Skin epidermis (tissue), 12 donors: Measurements from ENCODE around the gene PSMD13.
"Not testable (repeated sequence)": the region's sequence is repeated elsewhere in the genome, so short reads cannot be mapped to it uniquely, and the experiment has no call there.

Experiments used
- H3K27ac ChIP-seq, 21 experiments: fragments of 200-600 bp; sonication (generic) in 11 of 21; one replicate each; pipeline ENCODE4 v1.5.0; 2020; ENCODE audit warnings: mild to moderate bottlenecking in 3 of 21, inconsistent platforms in 2 of 21, moderate library complexity in 2 of 21
- H3K4me3 ChIP-seq, 7 experiments: fragments of 200-600 bp; sonication (generic) in 2 of 7; one replicate each; pipeline ENCODE4 v1.5.0; 2020; ENCODE audit warnings: inconsistent platforms in 2 of 7, mild to moderate bottlenecking in 2 of 7, moderate library complexity in 1 of 7

Gene PSMD13

GRCh38 chr11:236774-237767, at the start of gene PSMD13:
PSMD13 (plus strand) TSS chr11:236976; CDS start chr11:237050, 74 bp downstream.
- Histone ChIP-seq H3K4me3 (peak within 1 kb of the TSS; percentile 80 to 100 (median 85)), H3K27ac (peak within 1 kb of the TSS; percentile 46 to 97 (median 93))

DNA sequence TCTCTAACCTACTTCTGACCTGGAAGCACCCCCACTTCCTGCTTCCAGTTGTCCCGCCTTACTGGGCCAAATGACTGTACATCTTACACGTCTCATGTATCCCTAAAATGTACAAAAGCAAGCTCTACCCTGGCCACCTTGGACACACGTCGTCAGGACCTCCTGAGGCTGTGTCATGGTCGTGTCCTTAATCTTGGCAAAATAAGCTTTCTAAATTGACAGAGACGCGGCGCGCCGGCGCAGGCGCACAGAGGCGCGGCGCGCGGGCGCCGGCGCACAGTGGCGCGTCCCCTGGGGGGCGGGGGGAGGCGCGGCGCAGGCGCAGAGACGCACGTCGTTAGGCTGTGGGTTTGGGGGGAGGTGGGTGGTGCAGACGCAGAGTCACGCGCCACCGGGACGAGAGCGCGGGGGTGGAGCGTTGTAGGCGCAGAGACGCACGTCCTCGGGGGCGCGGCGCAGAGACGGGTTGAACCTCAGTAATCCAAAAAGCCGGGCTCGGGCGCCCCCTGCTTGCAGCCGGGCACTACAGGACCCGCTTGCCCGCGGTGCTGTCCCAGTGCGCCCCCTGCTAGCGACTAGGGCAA, 47.5 kb upstream of the PSMD13 start:
- not testable (repeated sequence) for H3K27ac ChIP-seq, H3K4me3 ChIP-seq

- not testable (repeated sequence) for H3K27ac ChIP-seq, H3K4me3 ChIP-seq
Observed at GRCh38 chr11:189843-190311, 46.9 kb upstream of the PSMD13 start.

DNA sequence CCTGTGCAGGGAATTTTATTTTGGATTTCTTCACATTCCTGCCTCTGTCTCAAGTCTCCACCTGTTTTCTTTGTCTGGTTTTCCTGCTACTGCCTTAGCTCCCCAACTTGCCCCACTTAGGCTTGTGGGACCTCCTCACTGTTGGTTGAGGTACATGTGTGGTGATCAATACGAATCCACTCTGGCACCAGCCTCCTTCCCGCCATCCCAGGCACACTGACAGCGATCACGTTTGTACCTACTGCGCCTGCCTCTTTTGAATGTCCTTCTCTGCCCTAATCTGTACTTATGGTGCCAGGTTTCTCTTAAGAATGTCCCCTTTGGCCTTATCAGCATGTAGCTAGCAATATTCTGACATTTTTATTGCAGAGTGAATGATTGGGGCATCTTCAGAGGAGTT, 46.2 kb upstream of the PSMD13 start:
- H3K27ac ChIP-seq, H3K4me3 ChIP-seq: not testable (repeated sequence)

- H3K4me3 ChIP-seq, H3K27ac ChIP-seq: not testable (repeated sequence)
Observed at GRCh38 chr11:191490-192478, 45.0 kb upstream of the PSMD13 start.

DNA sequence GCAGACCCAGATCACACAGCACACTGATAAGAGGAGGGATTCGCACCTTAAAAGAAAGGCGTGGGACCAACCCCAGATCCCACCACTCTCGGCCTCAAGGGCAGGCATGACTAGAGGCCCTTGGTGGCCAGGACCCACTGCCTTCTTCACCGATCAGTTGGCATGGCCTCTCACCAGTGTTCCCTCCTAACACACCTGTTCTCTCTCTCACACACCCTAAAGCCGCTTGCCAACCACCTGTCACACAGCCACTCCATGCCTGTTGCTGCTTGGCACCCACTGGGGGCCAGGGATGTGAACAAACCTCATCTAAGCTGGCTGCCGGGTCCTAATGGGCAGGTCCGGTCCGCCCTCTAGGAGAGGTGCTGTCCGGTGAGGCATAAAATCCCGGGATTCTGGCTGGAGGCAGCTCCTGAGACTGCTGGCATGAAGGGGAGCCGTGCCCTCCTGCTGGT, 44.1 kb upstream of the PSMD13 start, which contains the start of gene SCGB1C1:
Gene SCGB1C1, plus strand, starts transcription at position 405 of the 455 bp plus-strand sequence. Its CDS starts 22 bp downstream, at position 427.
- not testable (repeated sequence) for H3K4me3 ChIP-seq, H3K27ac ChIP-seq

GRCh38 chr11:193481-193880, 43.3 kb upstream of the PSMD13 start:
- not testable (repeated sequence) for H3K27ac ChIP-seq, H3K4me3 ChIP-seq

DNA sequence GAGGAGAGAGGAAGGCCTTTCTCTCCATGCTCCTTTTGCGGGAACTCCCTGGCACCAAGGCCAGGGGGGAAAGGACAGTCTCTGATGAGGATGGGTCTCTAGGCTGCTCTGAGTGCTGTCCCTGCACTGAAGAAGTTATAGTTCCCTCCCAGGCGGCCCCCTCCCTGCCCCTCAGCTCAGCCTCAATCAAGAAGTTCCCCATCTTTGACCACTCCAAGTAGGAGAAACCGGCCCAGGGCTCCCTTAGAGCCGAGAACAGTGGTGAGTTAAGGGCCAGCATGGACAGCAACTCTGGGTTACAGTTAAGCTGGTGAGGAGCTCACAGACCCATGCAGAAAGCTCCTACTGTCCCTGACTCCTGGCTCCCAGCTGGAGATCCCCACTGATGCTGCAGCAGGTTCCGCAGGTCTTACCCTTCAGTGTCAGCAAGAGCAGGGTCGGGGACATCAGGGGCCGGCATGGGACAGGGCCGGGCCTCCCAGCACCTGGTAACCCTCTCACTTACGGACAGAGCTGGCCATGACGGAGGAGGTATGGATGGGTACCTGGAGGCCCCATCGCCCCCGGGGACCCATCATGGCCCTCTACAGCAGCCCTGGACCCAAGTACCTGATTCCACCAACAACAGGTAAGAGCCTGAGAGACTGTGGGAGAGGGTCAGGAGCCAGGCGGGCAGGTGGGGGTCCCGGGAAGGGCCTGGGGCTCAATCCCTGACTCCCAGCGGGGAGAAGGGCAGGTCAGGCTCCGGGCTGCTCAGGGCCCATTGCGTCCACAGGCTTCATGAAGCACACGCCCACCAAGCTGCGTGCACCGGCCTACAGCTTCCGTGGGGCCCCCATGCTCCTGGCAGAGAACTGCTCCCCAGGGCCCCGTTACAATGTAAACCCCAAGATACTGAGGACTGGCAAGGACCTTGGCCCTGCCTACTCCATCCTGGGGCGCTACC, 39.7 kb upstream of the PSMD13 start:
- H3K4me3 ChIP-seq: no peak overlapping the region
- no peak overlapping the region for H3K27ac ChIP-seq

DNA sequence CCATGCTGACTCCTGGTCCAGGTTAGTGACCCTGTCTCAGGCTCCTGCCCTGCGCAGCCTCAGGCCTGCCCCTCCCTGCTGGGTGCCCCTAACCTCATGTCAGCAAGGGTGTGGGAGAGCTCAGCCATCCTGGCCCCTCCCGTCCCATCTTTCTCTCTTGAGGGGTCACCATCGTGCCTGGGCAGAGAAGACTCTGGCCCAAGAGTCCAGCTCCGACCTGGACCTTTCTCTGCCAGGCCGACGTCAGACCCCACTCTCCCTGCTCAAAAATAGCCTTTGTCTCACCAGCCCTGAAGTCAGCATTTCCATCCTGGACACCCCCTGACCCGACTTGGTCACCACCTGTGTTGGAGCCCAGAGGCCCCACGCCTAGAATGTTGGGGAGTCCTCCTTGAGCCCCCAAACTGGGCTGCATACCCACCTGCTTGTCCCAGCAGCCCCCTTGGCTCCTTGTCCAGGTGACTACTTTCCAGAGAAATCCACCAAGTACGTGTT, 39.0 kb upstream of the PSMD13 start:
- Histone ChIP-seq H3K4me3 (no peak overlapping the region), H3K27ac (no peak overlapping the region)

GRCh38 chr11:198236-198806, 38.5 kb upstream of the PSMD13 start:
- Histone ChIP-seq H3K4me3 (no peak overlapping the region), H3K27ac (no peak overlapping the region)

- Histone ChIP-seq H3K27ac (no peak overlapping the region), H3K4me3 (no peak overlapping the region)
Observed at GRCh38 chr11:199004-199581, 37.7 kb upstream of the PSMD13 start.

DNA sequence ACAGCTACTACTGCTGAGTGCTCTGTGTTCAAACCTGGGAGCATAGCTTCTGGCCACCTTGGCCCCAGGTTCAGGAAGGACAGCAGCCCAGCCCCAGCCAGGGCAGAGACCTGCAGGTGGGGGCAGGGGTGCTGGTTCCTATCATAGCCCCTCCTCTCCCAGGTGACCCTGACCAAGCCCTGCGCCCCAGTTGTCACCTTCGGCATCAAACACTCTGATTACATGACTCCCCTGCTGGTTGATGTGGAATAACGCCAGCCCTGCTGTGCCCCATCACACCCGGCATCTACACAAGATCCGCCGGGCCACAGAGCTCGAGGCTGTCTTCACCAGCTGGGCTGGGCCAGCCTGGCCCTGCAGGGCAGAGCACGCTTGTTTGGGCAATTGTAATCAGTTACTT, 37.0 kb upstream of the PSMD13 start:
- Histone ChIP-seq H3K4me3 (no peak overlapping the region), H3K27ac (no peak overlapping the region)

GRCh38 chr11:200224-201003, 36.4 kb upstream of the PSMD13 start:
- no peak overlapping the region for H3K27ac ChIP-seq
- no peak overlapping the region for H3K4me3 ChIP-seq

GRCh38 chr11:201966-202365, 34.8 kb upstream of the PSMD13 start:
- H3K27ac ChIP-seq: no peak overlapping the region
- no peak overlapping the region for H3K4me3 ChIP-seq

DNA sequence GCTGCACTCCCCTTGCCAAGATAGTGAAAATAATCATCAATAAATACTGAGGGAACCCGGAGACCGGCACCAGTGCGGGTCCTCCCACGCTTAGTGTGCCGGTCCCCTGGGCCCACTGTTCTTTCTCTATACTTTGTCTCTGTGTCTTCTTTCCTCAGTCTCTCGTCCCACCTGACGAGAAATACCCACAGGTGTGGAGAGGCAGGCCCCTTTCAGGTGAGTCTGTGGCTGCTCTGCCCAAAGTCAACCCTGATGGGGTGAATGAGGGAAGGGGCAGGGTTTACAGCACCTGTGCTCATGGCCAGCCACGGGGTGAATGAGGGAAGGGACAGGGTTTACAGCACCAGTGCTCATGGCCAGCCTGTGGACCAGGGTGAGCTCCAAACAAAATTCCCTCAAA, 34.3 kb upstream of the PSMD13 start:
- H3K4me3 ChIP-seq: no peak overlapping the region
- H3K27ac ChIP-seq: peak overlapping the region in 1 of 21 experiments; percentile 14

DNA sequence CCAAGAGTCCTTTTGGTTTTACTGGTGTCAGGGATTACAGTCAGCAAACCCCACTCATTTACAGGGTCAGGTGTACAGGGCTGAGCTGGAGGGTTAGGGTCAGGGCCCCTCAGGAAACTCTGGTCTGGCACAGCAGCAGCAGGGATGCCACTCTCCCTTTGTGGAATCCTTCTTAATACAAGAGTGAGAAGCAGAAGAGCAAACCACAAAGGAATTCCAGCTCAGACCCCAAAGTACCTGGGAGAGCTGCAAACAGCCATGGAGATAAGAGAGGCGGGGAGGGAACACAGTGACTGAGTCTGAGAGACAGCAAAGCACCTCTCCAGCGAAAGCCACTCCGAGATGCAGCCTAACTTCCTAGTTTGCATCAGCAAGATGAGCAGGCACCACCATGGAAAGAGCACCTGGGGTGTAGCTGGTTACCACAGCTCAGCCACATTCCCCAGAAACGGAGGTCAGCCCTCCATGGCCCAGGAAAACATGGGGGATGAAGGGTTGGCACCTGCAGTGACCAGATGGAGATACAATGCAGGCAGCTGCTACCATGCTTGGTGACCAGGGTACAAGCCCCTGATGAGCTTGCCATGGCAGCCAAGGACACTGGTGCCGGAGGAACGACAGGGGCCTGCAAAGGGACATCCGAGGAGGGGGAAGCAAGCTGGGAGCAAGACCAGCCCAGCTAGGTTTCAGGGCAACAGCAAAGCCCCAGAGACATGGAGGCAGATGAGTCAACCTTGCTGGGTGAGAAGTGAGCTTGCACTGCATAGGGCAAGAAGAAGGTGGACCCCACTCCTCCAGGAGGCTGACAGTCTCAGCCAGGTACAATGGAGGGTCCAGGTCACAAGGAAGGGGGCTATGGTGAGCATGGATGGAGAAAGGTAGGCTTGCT, 33.5 kb upstream of the PSMD13 start:
- Histone ChIP-seq H3K27ac (peak overlapping the region in 3 of 21 experiments; percentile 12 to 26 (median 14)), H3K4me3 (no peak overlapping the region)
